ENCODE results near the gene GRM4.

Gene GRM4

DNA sequence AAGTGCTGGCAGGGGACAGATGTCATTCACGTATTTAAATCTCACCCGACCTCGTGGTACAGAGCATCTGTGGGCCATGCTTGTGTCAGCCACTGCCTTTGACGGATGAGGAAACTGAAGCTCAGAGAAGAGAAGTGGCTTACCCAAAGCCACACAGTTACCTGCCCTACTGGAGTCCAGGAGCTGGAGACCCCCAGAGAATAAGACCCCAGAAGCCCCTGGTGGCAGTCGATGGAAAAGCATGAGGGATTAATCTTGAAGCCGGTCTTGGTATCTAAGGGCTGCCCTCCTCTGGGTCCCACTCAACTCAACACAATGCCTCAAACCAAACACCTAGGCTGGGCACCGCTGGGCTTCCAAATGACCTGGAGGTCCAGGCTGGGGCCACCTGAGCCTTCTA lies 83.1 kb downstream of the GRM4 start:
- Histone ChIP-seq H3K9ac (ENCODE audit: low read depth, low read length) (no peak overlapping the region), H3K4me1 (ENCODE audit: insufficient read depth, low read length) (no peaks in the 10 kb centered on the region), H3K36me3 (ENCODE audit: insufficient read depth, low read depth, low read length) (no peaks in the 10 kb centered on the region), H3K4me3 (ENCODE audit: low read length) (no peak overlapping the region), H3K27me3 (ENCODE audit: insufficient read depth, low read length) (no peaks in the 10 kb centered on the region), H3K9me3 (ENCODE audit: insufficient read depth, low read depth, low read length) (no peaks in the 10 kb centered on the region), H3K27ac (ENCODE audit: low read length) (no peak overlapping the region)

GRCh38 chr6:34062156-34062555 lies 83.7 kb downstream of the GRM4 start:
- Histone ChIP-seq H3K27ac (ENCODE audit: low read length) (no peak overlapping the region), H3K27me3 (ENCODE audit: insufficient read depth, low read length) (no peaks in the 10 kb centered on the region), H3K9ac (ENCODE audit: low read depth, low read length) (no peak overlapping the region), H3K9me3 (ENCODE audit: insufficient read depth, low read depth, low read length) (no peaks in the 10 kb centered on the region), H3K36me3 (ENCODE audit: insufficient read depth, low read depth, low read length) (no peaks in the 10 kb centered on the region), H3K4me1 (ENCODE audit: insufficient read depth, low read length) (no peaks in the 10 kb centered on the region), H3K4me3 (ENCODE audit: low read length) (no peak overlapping the region)

GRCh38 chr6:34061348-34061747 lies 84.5 kb downstream of the GRM4 start:
- no peak overlapping the region for H3K27ac ChIP-seq (ENCODE audit: low read length)
- H3K4me1 ChIP-seq (ENCODE audit: insufficient read depth, low read length) = peaks cover 3% of the 10 kb centered on the region; the same call in 1 of the 2 replicates
- no peaks in the 10 kb centered on the region for H3K27me3 ChIP-seq (ENCODE audit: insufficient read depth, low read length)

GRCh38 chr6:34059914-34060313 lies 86.0 kb downstream of the GRM4 start:
- Histone ChIP-seq H3K36me3 (ENCODE audit: insufficient read depth, low read depth, low read length) (no peaks in the 10 kb centered on the region), H3K9ac (ENCODE audit: low read depth, low read length) (no peak overlapping the region), H3K4me1 (ENCODE audit: insufficient read depth, low read length) (peaks cover 3% of the 10 kb centered on the region; the same call in 1 of the 2 replicates), H3K4me3 (ENCODE audit: low read length) (no peak overlapping the region), H3K9me3 (ENCODE audit: insufficient read depth, low read depth, low read length) (no peaks in the 10 kb centered on the region), H3K27ac (ENCODE audit: low read length) (no peak overlapping the region), H3K27me3 (ENCODE audit: insufficient read depth, low read length) (no peaks in the 10 kb centered on the region)

More at GRCh38 chr6:34061348-34061747, 84.5 kb downstream of the GRM4 start:
- H3K4me3 ChIP-seq (ENCODE audit: low read length) = no peak overlapping the region
- no peaks in the 10 kb centered on the region for H3K36me3 ChIP-seq (ENCODE audit: insufficient read depth, low read depth, low read length)
- no peak overlapping the region for H3K9ac ChIP-seq (ENCODE audit: low read depth, low read length)
- H3K9me3 ChIP-seq (ENCODE audit: insufficient read depth, low read depth, low read length) = no peaks in the 10 kb centered on the region

GRCh38 chr6:34059136-34059731 lies 86.7 kb downstream of the GRM4 start:
- no peaks in the 10 kb centered on the region for H3K36me3 ChIP-seq (ENCODE audit: insufficient read depth, low read depth, low read length)
- H3K4me1 ChIP-seq (ENCODE audit: insufficient read depth, low read length) = peaks cover 3% of the 10 kb centered on the region; the same call in 1 of the 2 replicates
- H3K4me3 ChIP-seq (ENCODE audit: low read length) = no peak overlapping the region
- H3K27me3 ChIP-seq (ENCODE audit: insufficient read depth, low read length) = no peaks in the 10 kb centered on the region
- no peaks in the 10 kb centered on the region for H3K9me3 ChIP-seq (ENCODE audit: insufficient read depth, low read depth, low read length)
- H3K9ac ChIP-seq (ENCODE audit: low read depth, low read length) = no peak overlapping the region
- no peak overlapping the region for H3K27ac ChIP-seq (ENCODE audit: low read length)

GRCh38 chr6:34057790-34058189 lies 88.1 kb downstream of the GRM4 start:
- H3K9ac ChIP-seq (ENCODE audit: low read depth, low read length) = no peak overlapping the region
- no peaks in the 10 kb centered on the region for H3K27me3 ChIP-seq (ENCODE audit: insufficient read depth, low read length)

GRCh38 chr6:34057191-34057590 lies 88.7 kb downstream of the GRM4 start:
- Histone ChIP-seq H3K27ac (ENCODE audit: low read length) (no peak overlapping the region), H3K36me3 (ENCODE audit: insufficient read depth, low read depth, low read length) (no peaks in the 10 kb centered on the region), H3K27me3 (ENCODE audit: insufficient read depth, low read length) (no peaks in the 10 kb centered on the region), H3K4me3 (ENCODE audit: low read length) (no peak overlapping the region), H3K4me1 (ENCODE audit: insufficient read depth, low read length) (peaks cover 10% of the 10 kb centered on the region; the same call in 1 of the 2 replicates), H3K9me3 (ENCODE audit: insufficient read depth, low read depth, low read length) (no peaks in the 10 kb centered on the region), H3K9ac (ENCODE audit: low read depth, low read length) (no peak overlapping the region)

More at GRCh38 chr6:34057790-34058189, 88.1 kb downstream of the GRM4 start:
- Histone ChIP-seq H3K36me3 (ENCODE audit: insufficient read depth, low read depth, low read length) (no peaks in the 10 kb centered on the region), H3K4me3 (ENCODE audit: low read length) (no peak overlapping the region), H3K4me1 (ENCODE audit: insufficient read depth, low read length) (peaks cover 10% of the 10 kb centered on the region; the same call in 1 of the 2 replicates), H3K9me3 (ENCODE audit: insufficient read depth, low read depth, low read length) (no peaks in the 10 kb centered on the region), H3K27ac (ENCODE audit: low read length) (no peak overlapping the region)

DNA sequence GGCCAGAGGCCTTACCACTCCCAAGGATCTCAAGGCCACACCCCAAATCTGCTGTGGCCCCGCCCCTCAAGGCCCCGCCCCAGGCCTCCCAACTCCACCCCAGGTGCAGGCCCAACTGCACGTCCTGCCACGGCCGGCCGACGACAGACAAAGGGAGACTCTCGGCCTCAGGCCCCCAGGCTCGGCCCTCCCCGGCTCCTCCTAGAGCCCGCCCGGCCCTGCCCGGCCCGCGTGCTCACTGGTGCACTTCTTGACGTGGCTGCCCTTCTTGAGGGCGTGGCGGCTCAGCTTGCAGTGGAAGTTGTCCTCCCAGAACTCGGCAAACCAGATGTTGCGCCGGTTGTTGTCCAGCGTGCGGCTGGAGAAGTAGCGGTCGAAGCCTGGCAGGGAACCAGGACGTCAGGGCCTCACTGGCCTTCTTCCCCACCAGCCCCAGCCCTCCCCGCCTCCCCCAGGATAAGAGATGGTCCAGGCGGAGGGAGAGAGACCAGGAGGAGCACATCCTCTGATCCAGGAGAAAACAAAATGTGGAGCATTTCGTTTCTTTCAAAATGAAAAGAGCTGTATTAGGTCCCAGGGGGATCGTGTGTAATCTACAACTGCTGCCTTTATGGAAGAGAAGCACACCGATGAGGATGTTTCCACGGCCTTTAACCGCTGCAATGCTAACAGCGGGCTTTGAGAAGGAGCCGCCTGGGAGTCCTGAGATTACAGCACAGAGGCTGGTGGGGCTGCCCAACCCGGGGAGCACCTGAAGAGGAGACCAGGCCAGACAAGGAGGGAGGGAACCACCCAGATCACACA lies 89.4 kb downstream of the GRM4 start:
- no peaks in the 10 kb centered on the region for H3K9me3 ChIP-seq (ENCODE audit: insufficient read depth, low read depth, low read length)
- no peak overlapping the region for H3K4me3 ChIP-seq (ENCODE audit: low read length)
- no peaks in the 10 kb centered on the region for H3K36me3 ChIP-seq (ENCODE audit: insufficient read depth, low read depth, low read length)
- no peaks in the 10 kb centered on the region for H3K27me3 ChIP-seq (ENCODE audit: insufficient read depth, low read length)
- no peak overlapping the region for H3K9ac ChIP-seq (ENCODE audit: low read depth, low read length)
- peaks cover 10% of the 10 kb centered on the region; the same call in 1 of the 2 replicates for H3K4me1 ChIP-seq (ENCODE audit: insufficient read depth, low read length)
- H3K27ac ChIP-seq (ENCODE audit: low read length) = no peak overlapping the region

DNA sequence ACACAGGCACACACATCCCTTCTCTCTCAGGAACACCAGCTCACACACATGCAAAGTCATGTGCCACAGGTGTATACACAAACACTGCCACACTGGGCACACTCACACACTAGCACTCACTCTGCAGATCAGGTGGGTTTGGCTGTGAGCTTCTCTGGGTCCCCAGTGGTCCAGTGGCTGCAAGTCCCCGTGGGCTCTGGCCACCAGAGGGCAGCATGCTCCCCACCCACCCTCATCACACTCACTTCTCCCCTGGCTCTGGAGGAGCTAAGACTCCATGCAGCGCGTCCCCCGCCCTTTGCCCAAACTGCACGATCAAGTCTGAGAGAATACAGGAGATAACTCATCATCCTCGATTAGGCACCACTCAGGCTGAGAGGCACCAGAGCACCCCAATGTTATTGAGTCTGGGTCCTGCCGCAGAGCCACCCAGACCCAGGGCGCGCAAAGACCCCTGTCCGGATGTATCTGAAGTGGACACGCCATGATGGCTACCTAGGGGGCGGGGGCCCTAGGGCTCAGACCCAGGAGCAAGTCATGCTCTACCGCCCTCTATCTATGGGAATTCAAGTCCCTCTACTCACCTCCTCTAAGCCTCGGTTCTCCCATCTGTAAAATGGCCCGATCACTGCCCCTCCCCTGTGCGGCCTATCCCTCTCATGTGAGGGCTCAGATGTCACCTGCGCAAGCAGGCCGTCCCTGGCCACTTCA lies 90.5 kb downstream of the GRM4 start:
- Histone ChIP-seq H3K27ac (ENCODE audit: low read length) (no peak overlapping the region), H3K36me3 (ENCODE audit: insufficient read depth, low read depth, low read length) (no peaks in the 10 kb centered on the region), H3K4me1 (ENCODE audit: insufficient read depth, low read length) (peaks cover 10% of the 10 kb centered on the region; the same call in 1 of the 2 replicates), H3K9me3 (ENCODE audit: insufficient read depth, low read depth, low read length) (no peaks in the 10 kb centered on the region), H3K27me3 (ENCODE audit: insufficient read depth, low read length) (no peaks in the 10 kb centered on the region), H3K9ac (ENCODE audit: low read depth, low read length) (no peak overlapping the region), H3K4me3 (ENCODE audit: low read length) (no peak overlapping the region)

DNA sequence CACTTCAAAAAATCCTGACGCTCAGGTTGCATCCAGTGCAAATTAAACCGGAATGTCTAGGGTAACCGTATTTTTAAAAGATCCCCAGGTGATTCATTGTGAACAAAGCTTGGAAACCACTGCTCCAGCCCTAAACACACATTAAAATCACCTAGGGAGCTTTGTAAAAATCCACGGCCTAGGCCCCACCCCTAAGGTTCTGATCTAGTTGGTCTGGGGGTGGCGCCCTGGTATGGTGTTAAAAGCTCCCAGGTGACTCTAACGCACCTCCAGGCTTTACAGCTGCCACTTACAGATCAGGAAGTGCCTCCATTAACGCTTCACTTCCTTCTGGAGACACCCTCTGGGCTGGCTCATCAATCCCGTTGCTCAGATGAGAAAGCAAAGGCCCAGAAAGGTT lies 92.2 kb downstream of the GRM4 start:
- H3K27ac ChIP-seq (ENCODE audit: low read length) = no peak overlapping the region
- H3K36me3 ChIP-seq (ENCODE audit: insufficient read depth, low read depth, low read length) = no peaks in the 10 kb centered on the region
- no peak overlapping the region for H3K4me3 ChIP-seq (ENCODE audit: low read length)
- H3K9ac ChIP-seq (ENCODE audit: low read depth, low read length) = no peak overlapping the region
- no peaks in the 10 kb centered on the region for H3K9me3 ChIP-seq (ENCODE audit: insufficient read depth, low read depth, low read length)
- peaks cover 10% of the 10 kb centered on the region; the same call in 1 of the 2 replicates for H3K4me1 ChIP-seq (ENCODE audit: insufficient read depth, low read length)
- H3K27me3 ChIP-seq (ENCODE audit: insufficient read depth, low read length) = no peaks in the 10 kb centered on the region

GRCh38 chr6:34052918-34053608 lies 92.8 kb downstream of the GRM4 start:
- H3K4me1 ChIP-seq (ENCODE audit: insufficient read depth, low read length) = peaks cover 10% of the 10 kb centered on the region; the same call in 1 of the 2 replicates
- H3K36me3 ChIP-seq (ENCODE audit: insufficient read depth, low read depth, low read length) = no peaks in the 10 kb centered on the region
- no peak overlapping the region for H3K4me3 ChIP-seq (ENCODE audit: low read length)
- no peak overlapping the region for H3K9ac ChIP-seq (ENCODE audit: low read depth, low read length)
- H3K27ac ChIP-seq (ENCODE audit: low read length) = no peak overlapping the region
- H3K9me3 ChIP-seq (ENCODE audit: insufficient read depth, low read depth, low read length) = no peaks in the 10 kb centered on the region
- H3K27me3 ChIP-seq (ENCODE audit: insufficient read depth, low read length) = no peaks in the 10 kb centered on the region

Measured in iPS-20b (cell line).